ENCODE data around the gene DCLK3. TPM values are rescaled to one million over a fixed set of nuclear protein-coding genes. Genes with fewer than 3 reads are reported as not detected.

DCLK3 gene, protein sequence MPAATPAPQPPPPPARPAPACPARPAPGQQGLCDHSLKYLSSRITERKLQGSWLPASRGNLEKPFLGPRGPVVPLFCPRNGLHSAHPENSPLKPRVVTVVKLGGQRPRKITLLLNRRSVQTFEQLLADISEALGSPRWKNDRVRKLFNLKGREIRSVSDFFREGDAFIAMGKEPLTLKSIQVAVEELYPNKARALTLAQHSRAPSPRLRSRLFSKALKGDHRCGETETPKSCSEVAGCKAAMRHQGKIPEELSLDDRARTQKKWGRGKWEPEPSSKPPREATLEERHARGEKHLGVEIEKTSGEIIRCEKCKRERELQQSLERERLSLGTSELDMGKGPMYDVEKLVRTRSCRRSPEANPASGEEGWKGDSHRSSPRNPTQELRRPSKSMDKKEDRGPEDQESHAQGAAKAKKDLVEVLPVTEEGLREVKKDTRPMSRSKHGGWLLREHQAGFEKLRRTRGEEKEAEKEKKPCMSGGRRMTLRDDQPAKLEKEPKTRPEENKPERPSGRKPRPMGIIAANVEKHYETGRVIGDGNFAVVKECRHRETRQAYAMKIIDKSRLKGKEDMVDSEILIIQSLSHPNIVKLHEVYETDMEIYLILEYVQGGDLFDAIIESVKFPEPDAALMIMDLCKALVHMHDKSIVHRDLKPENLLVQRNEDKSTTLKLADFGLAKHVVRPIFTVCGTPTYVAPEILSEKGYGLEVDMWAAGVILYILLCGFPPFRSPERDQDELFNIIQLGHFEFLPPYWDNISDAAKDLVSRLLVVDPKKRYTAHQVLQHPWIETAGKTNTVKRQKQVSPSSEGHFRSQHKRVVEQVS
- 7.7 TPM for total RNA-seq

DNA sequence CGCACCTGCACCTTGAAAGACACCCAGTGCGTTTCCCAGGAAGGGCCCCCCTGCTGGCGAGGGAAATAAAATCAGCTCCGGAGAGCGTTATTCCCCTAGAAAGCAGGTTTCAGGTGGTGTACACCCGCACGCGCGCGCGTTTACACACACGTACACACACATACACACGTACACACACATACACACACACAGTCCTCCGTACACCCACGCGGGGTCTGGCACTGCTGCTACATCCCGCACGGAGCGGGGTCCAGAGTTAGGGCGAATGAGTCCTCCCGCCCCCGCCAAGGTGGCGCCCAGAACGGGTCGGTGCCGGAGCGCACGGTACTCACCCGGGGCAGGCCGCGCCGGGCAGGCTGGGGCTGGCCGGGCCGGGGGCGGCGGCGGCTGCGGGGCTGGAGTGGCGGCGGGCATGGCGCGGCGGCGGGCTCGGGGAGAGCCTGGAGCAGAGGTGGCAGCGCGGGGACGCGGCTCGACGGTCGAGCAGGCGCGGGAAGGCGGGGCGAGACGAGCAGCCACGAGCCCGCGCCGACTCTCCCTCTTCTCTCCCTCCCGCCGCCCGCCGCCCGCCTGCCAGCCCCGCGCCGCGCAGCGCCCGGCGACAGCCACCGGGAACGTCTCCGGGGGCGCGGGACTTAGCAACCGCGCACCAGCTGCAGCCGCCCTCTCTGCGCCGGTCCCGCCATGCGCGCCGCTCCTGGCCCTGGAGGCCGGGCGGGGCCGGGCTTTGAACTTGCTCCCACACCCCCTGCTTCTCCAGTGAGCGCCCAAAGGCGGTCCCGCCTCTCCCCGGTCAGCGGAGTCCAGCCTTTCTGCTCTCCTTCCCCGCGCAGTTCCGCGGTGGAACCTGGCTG lies at the start of gene DCLK3:
TSS of gene DCLK3 (minus strand) at position 704 of the 854 bp plus-strand sequence. CDS start at position 414, 290 bp downstream.
- DNase-seq (ENCODE audit: low spot score in 2 of 2): peak in 1 of 2 donors; percentile 38
- FAIRE-seq: no peak

DNA sequence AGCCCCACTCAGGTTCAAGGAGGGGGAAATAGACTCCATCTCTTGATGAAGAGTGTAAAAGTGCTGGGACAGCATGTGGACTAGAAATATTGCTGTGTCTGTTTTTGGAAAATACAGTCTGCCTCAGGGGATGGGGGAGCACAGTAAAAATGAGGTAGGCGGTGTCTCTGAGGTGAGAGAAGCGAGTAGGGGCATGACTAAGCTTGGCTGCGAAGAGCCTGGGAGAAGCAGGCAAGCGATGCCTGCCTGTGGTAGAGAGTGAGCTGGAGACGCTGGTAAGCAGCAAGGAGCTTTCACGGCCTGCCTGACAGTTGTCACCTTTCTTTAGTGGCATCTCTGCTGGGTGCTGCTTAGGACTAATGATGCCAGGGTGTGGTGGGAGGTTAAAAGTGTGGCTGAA lies 49.0 kb upstream of the DCLK3 start:
- FAIRE-seq (no peak), DNase-seq (ENCODE audit: low spot score in 2 of 2) (no peak)

DNA sequence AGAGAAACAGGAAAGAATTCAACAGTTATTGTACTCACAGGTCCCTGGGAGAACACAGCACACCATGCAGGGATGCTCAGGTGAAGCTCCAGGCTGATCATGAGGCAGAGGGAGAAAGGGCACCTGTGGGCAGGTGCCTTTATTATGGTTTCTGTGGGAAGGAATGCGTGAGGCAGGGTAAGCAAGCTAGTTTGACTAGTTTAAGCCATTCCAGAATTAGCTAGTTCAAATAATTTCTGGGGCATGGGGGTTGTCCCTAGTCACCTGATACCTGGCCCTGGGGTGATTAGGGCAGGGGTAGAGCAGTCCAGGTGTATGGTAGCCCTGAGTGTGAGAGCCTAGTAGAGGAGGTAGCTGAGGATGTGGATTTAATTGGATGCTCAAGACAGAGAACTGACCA lies 47.9 kb upstream of the DCLK3 start:
- no peak for DNase-seq (ENCODE audit: low spot score in 2 of 2)

DNA sequence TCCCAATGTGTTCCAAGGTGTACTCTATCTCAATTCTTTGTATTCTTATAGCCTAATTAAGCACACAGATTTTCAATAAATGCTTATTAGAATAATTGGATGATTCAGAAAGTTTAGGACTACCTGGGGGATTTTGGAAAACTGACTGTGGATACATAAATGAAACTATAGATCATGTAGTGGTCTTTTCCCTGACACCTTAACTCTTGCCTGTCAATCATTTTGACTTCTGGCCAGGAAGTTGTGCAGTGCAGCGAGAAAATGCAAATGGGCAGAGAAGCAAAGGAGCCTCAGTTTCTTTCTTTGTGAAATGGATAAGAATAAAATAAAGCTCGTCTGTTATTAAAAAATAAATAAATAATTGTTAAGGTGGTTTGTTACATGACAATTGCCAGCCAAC lies 47.4 kb upstream of the DCLK3 start:
- no peak for FAIRE-seq
- DNase-seq (ENCODE audit: low spot score in 2 of 2): no peak

More for the DNA sequence above, 47.9 kb upstream of the DCLK3 start:
- FAIRE-seq: no peak

GRCh38 chr3:36804295-36805055 lies 40.1 kb upstream of the DCLK3 start:
- no peak for FAIRE-seq
- DNase-seq (ENCODE audit: low spot score in 2 of 2): peak in 1 of 2 donors; percentile 11

GRCh38 chr3:36803091-36803791 lies 38.9 kb upstream of the DCLK3 start:
- FAIRE-seq (no peak), DNase-seq (ENCODE audit: low spot score in 2 of 2) (no peak)

DNA sequence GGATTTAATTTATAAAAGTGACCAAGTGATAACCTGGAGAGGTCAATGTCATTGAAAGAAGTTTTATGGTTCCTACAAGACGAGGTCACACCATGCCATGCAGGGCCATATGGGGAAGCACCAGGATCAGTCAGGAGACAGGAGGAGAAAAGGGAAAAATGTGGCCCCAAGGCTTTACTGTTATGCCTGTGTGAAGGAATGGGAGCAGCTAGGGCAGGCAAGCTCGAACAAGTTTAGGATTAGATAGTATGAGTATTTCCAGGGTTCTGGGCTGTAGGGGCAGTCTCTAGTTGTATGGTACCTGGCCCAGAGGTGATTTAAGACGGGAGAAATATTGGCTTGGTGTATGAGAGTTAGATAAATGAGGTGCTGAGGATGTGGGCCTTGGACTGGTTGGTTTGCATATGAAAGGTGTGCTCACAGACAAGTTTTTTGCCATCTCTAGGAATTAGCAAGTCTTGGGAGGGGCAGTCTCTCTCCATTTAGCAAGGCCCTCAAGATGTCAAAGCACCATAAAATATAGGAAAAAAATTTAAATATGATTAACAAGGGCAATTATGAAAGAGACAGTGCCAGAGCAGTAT lies 36.3 kb upstream of the DCLK3 start:
- FAIRE-seq (no peak), DNase-seq (ENCODE audit: low spot score in 2 of 2) (no peak)

DNA sequence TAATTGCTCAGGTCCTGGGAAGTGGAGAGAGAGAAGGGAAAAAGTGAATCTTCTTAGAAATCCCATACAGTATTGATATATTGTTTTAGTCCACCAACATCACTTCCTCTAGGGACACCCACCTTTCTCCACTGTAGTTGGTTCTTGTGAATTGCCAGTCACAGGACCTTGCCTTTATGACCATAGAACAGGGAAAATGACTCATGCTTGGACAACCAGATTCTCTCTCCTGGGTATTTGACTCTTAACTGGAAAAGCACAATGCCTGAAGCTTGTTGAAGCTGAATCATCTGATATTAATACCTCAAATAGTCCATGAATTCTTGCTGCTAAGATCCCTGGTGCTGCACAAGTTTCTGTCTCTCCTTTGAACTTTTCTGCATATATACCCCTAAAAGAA lies 32.5 kb upstream of the DCLK3 start:
- FAIRE-seq: no peak
- DNase-seq (ENCODE audit: low spot score in 2 of 2): no peak

DNA sequence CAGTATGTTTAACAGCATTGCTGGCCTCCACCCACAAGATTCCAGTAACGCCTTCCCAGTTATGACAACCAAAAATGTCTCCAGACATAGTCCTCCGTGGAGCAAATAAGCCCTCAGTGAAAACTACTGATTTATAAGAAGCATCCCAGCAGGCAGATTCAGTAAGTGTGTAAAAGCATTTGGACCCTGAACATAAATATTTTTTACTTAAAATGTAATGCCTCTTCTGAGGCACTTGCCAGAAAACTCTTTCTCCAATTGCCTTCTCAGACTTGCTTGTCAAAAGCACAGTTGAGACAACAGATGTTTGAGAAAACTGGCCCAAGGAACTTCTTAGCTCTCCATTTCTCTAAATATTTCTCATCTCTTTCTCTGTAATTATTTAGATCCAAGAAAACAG lies 31.8 kb upstream of the DCLK3 start:
- FAIRE-seq: no peak
- no peak for DNase-seq (ENCODE audit: low spot score in 2 of 2)

DNA sequence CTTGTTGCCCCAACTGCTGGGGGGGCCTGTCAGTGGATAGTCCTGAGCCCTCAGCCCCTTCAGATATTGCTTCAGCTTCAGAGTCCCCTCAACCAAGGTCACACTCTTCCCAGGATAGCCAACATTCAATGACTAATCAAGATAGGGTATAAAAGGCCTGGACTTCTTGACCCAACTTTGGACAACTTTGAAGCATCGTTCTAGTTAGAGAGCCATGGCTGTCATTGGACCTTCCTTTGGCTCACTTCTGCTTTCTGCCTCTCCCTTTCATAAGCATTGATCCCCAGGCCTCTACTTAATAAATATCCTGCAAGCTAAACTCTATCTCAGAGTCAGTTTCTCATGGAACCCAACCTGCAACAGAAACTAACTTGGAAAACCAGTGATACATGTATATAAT lies 31.3 kb upstream of the DCLK3 start:
- FAIRE-seq (no peak), DNase-seq (ENCODE audit: low spot score in 2 of 2) (no peak)

DNA sequence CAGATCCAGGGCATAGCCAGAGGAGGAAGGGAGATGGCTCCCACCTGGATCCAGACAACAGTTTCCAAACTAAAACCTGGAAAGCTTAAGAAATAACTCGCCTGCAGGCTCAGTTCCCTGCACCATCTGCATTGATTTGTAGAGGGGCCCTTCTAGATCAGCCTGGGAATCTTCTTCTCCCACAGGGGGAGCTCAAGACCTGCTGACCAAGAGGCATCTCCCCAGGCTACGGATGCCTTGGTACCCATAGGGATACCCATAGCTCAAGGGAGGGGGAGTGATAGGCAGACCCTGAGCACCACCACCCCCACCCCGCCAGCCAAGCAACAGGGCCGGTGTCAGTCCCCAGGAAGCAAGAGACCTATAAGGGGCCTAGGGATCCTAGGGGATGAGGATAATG lies 28.0 kb upstream of the DCLK3 start:
- DNase-seq (ENCODE audit: low spot score in 2 of 2): no peak

GRCh38 chr3:36790765-36791164 lies 26.4 kb upstream of the DCLK3 start:
- FAIRE-seq: no peak

More for the DNA sequence above, 28.0 kb upstream of the DCLK3 start:
- no peak for FAIRE-seq

DNA sequence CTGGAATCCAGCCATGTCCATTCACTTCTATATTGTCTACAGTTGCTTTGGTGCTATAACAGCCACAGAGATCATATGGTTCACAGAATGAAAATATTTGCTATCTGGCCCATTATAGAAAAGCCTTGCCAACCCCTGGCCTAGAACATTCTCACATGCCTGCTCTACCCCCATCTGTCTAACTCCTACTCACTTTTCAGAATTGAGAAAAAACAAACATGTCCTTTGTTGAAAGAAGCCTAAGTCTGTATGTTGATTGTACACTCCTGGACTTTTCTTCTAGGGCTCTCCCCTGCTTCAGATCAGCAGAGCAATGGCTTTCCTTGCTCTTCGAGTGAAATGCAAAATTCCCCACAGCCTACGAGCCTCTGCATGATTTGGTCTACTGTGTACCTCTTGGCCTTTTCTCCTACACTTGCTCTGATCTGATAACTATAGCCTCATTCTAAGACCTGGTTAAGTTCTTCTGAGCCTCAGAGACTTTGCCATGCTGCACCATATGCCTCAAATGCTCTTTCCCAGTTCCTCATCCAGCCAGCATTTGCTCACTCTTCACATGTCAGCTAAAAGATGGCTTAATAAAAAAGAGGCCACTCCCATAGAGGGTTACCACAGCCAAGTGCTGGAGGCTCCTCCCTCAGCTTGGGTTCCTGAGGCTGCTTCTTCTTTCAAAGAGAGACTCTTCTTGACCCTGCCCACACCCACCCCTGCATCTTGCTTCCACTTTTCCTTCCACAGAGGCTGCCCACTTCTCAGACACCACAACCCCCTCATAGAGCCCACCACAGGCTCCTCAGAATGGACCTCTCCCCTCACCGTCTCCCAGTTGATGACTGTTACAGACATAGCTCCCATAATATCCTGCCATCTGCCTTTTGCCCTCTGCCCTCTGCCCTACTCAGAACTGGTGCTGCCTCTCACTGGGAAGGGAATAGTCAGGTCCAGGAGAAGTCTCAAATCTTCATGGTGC lies 22.9 kb upstream of the DCLK3 start:
- FAIRE-seq (no peak), DNase-seq (ENCODE audit: low spot score in 2 of 2) (no peak)

More at GRCh38 chr3:36790765-36791164, 26.4 kb upstream of the DCLK3 start:
- no peak for DNase-seq (ENCODE audit: low spot score in 2 of 2)

DNA sequence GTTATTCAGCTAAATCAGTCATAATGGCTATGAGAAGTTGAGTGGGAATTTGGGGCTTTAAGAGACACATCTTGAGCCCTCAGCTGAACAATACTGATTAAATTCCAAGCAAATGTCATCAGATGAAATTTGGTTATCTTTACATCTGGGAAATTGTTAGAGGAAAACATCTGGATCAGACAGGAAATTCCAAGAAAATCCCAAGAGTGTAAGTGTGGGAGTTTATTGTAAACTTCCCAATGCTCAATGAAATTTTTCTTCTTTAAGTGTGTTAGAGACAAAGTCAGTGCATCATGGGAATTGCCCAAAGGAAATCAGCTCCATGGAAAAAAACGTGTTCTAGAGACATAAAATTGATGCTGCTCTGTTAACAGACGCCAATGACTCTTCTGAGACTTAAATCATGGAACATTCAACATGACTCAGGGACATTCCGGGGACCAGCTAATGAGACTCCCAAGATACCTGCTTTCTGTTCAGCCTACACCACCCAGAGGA lies 19.8 kb upstream of the DCLK3 start:
- DNase-seq (ENCODE audit: low spot score in 2 of 2): no peak
- FAIRE-seq: no peak

- no peak for FAIRE-seq
- DNase-seq (ENCODE audit: low spot score in 2 of 2): no peak
These were observed 13.3 kb upstream of the DCLK3 start for GRCh38 chr3:36777424-36778218.

GRCh38 chr3:36776436-36776835 lies 12.1 kb upstream of the DCLK3 start:
- FAIRE-seq: no peak
- DNase-seq (ENCODE audit: low spot score in 2 of 2): no peak

- no peak for FAIRE-seq
- no peak for DNase-seq (ENCODE audit: low spot score in 2 of 2)
These were observed 9.7 kb upstream of the DCLK3 start for GRCh38 chr3:36774052-36774451.
